CD4-positive, alpha-beta T cell treated with Interleukin-12 subunit alpha and Interleukin-12 subunit beta, for 1 hour (primary cell): Measurements from ENCODE around the gene HSF5.

Source experiments
- DNase-seq: peaks from one replicate; pipeline ENCODE4 v3.0.0-alpha.2; 2020

Gene HSF5

GRCh38 chr17:58383892-58384462 lies 104.2 kb downstream of the HSF5 start:
- DNase-seq, result no peak

- DNase-seq, result no peak
These were observed 105.4 kb downstream of the HSF5 start for GRCh38 chr17:58382872-58383242.

- no peak for DNase-seq
These were observed 105.9 kb downstream of the HSF5 start for GRCh38 chr17:58382108-58382871.

GRCh38 chr17:58381124-58382035 lies 106.8 kb downstream of the HSF5 start:
- DNase-seq, result no peak

- DNase-seq, result no peak
These were observed 107.7 kb downstream of the HSF5 start for GRCh38 chr17:58380207-58381123.

DNA sequence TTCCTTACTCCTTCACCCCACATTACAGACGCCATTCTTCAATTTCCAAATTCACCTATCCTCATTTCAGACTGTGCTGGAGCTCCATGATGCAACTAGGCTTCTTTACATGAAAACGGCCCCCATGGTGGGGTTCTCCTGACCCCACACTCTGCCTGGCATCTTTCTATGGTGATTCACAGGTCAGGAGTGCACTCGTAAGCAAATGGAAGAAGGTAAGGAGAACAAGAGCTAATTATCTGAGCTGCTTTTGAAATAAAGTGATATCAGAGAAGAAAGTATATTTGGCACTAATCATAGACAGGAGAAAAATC lies 108.7 kb downstream of the HSF5 start:
- no peak for DNase-seq

DNA sequence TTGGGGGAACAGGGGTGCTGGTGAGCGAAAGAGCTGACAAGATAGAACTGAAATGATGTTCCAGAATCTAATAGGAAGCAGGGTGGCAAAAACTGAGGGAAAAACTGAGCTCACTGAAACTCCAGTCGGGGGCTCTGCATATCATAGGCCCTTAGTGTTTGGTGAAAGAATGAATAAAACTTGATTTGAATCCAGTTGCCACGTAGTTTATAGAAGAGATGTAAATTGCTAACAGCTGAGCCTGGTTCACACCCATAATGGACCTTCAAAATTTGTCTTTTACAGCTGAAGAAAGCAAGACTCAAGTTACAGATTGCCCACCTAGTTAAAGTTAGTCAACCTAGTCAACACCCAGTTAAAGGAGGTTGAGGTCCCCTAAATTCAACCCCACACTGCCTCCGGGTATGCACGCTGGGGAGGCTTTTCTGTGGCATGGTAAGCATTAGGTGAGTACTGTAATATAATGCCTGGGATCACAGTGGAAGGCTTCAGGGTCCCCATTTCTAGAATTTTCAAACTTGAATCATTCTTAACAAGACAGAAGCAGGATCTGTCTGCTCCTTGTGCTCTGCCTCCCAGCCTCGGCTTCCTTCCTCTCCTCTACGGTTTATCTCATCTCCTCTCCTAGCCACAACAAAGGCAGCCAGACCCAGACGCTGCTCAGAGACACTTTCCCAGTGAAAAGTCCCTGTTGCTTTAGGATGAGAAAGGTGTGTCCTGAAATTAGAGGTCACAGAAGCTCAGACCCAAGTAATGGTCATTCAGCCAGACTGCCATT lies 109.3 kb downstream of the HSF5 start:
- DNase-seq, result no peak

DNA sequence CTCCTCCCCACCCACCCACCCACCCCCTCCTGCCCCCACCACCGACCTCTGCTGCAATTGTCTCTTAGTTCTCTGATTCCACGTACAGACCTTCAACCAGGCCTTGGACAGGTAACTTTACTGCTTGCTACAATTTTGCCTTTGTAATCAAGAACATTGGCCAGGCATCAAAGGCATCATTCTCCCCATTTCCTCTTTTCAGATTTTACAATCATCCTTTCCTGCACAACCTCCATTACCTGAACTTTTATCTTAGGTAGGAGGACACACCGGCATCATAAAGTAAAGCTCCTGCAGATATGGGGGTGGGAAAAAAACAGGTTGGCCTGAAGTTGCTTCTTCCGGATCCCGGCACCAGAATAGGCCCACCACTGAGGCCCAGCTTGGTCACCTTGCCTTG lies 110.5 kb downstream of the HSF5 start:
- DNase-seq, result no peak

- DNase-seq, result no peak
These were observed 111.1 kb downstream of the HSF5 start for GRCh38 chr17:58377093-58377601.

- no peak for DNase-seq
These were observed 111.7 kb downstream of the HSF5 start for GRCh38 chr17:58376472-58377000.

- no peak for DNase-seq
These were observed 112.4 kb downstream of the HSF5 start for GRCh38 chr17:58375811-58376210.

- DNase-seq, result no peak
These were observed 113.0 kb downstream of the HSF5 start for GRCh38 chr17:58375256-58375655.

DNA sequence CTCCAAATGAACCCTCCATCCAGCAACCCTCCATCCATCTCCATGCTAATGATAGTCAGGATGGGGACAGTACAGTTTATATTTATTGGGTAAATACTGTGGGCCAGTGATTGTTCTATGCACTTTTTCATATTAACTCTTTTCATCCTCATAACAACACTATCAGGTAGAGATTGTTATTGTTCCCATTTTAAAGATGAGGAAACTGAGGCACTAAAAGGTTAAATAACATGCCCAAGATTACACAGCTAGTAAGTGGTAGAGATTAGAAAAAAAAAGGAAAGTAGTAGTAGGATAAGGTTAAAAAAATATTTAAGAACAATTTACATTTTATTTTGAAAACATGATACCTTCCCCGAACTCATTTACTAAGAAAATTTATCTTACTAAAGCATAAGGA lies 114.3 kb downstream of the HSF5 start:
- DNase-seq, result no peak

DNA sequence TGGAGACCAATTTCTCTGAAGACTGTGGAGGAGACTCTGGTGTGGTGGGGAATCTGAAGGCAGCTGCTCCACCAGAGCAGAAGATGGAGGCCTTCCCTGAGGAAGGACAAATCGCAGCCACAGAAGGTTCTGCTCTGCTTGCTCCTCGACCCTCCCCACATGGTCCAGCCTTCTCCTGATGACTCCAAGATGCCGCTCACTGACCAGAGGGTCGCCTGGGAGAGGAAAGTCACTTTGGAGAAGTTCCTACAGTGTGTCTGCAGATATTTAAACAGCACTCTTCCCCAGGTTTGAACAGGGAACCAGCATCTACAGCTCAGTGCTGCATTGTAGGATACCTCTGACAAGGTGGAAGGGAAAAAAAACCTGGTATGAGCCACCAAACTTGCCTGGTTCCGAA lies 115.2 kb downstream of the HSF5 start:
- DNase-seq, result no peak

- no peak for DNase-seq
These were observed 116.8 kb downstream of the HSF5 start for GRCh38 chr17:58371300-58371950.

DNA sequence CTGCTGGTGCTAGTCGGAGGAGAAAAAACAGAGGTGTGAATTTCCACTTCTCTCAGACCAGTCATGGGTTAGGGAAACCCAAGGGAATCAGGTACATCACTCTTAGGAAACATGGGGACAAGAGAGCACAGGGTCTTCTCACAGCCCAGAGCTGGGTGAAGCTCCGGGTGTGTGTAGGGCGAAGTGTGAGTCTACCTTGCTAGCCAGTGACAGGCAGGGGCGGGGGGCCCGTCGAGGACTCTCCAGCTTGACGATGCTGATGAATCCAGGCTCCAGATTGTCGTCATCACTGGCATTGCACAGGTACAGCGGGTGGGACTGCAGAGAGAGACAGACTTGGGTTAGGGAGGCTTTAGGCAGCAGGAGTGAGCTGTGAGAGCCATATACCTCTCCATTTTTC lies 117.5 kb downstream of the HSF5 start:
- no peak for DNase-seq

DNA sequence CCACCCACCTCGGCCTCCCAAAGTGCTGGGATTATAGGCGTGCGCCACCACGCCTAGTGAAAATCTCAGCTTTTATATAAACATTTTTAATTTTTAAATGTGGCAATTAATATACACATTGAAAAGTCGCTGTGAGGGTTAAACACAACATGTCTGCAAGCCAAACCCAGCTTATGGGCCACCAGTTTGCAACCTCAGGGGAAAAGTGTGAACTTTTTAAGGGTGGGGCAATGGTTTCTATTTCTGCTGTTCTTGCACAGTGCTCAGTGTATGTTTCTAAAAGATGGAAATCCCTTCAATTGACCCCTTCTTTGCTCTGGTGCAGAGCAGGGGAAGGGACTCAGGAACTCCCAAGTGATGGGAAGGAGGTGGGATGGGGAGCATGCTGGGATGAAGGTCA lies 117.9 kb downstream of the HSF5 start:
- peak; percentile 16 for DNase-seq
